CD4-positive, alpha-beta T cell treated with Interleukin-12 subunit alpha and Interleukin-12 subunit beta, for 1 hour (primary cell): ENCODE measurements around the gene PRXL2A.
"Not testable (repeated sequence)": the region's sequence is repeated elsewhere in the genome, so short reads cannot be mapped to it uniquely, and the experiment has no call there.

Experiments
- DNase-seq: peaks from one replicate; pipeline ENCODE4 v3.0.0-alpha.2; 2020

Gene PRXL2A, protein sequence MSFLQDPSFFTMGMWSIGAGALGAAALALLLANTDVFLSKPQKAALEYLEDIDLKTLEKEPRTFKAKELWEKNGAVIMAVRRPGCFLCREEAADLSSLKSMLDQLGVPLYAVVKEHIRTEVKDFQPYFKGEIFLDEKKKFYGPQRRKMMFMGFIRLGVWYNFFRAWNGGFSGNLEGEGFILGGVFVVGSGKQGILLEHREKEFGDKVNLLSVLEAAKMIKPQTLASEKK

DNA sequence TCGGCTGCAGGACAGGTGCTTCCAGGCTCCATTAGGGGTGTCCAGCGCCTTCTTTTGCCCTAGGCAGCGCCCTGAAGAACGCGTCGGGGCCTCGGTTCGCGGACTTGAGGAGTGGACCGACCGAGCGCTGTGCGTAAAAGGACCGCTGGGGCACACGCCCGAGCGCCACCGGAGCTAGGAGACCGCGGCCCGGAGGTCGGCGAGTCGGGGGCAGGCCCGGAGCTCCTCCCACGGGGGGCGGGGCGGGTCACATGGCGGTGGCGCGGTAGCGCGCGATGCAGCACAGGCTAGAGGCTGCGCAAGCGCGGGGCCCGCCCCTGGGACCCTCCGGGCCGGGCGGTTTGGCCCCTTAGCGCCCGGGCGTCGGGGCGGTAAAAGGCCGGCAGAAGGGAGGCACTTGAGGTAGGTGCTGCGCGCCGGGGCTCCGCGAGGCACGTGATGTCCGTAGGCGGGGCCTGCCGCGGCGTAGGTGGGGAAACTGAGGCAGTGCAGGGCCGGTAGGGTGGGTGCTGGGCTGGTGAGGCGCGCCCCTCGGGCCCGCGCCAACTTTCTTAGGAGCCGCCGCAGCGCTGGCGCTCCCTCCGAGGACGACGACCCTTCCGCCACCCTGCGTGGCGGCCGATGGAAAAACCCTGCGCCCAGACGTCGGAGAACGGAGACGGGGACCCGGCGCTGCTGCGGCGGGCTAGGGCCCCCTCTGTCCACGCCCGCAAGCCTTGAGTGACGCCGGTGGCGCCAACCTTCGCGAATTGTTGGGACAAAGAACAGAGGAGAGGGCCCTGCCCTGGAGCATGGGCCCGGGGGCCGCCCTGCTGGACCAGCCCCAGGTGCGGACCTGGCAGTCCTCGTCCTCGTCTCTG lies at the start of gene PRXL2A:
Gene PRXL2A, plus strand, starts transcription at position 310 of the 860 bp plus-strand sequence. CDS start 11,917 bp downstream, outside the sequence.
- DNase-seq, result peak; percentile 78

- not testable (repeated sequence) for DNase-seq
Measured at GRCh38 chr10:80358925-80359324, 49.4 kb upstream of the PRXL2A start.

DNA sequence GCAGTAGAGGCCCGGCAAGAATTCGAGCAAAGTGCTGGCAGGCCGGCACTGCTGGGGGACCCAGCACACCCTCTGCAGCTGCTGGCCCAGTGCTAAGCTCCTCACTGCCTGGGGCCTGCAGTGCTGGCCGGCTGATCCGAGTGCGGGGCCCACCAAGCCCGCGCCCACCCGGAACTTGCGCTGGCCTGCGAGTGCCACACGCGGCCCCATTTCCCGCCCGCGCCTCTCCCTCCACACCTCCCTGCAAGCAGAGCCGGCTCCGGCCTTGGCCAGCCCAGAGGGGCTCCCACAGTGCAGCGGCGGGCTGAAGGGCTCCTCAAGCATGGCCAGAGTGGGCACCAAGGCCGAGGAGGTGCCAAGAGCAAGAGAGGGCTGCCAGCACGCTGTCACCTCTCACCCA lies 48.7 kb upstream of the PRXL2A start:
- DNase-seq, result no peak

DNA sequence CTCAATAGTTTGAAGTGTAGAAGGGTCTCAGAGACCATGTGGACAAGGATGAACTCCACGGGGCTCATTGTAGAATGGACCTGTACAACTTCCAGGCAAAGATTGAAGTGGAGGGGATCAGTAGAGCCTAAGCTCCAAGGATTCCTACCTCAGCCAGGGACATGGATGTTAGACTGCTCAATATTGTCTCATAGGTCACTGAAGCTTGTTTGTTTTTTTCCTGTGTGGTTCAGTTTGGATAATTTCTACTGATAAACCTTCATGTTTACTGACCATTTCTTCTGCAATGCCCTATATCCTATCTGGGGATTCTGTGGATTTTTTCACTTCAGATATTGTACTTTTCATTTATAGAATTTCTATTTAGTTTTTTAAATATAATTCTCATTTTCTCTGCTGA lies 42.8 kb upstream of the PRXL2A start:
- DNase-seq, result no peak

- DNase-seq, result no peak
Measured at GRCh38 chr10:80371467-80371866, 36.9 kb upstream of the PRXL2A start.

- DNase-seq, result no peak
Measured at GRCh38 chr10:80372675-80373074, 35.7 kb upstream of the PRXL2A start.

- DNase-seq, result no peak
Measured at GRCh38 chr10:80373502-80373901, 34.8 kb upstream of the PRXL2A start.

DNA sequence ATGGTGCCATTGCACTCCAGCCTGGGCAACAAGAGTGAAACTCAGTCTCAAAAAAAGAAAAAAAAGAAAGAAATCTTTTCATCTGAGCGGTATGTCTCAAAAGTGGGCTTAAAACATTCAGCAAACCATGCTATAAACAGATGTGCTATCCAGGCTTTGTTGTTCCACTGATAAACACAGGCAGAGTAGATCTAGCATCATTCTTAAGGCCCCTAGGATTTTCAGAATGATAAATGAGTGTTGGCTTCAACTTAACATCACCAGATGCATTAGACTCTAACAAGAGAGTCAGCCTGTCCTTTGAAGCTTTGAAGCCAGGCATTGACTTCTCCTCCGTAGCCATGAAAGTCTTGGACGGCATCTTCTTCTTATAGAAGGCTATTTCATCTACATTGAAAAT lies 28.6 kb upstream of the PRXL2A start:
- no peak for DNase-seq

GRCh38 chr10:80380185-80380584 lies 28.2 kb upstream of the PRXL2A start:
- no peak for DNase-seq

- DNase-seq, result peak; percentile 63
Measured at GRCh38 chr10:80382989-80383388, 25.4 kb upstream of the PRXL2A start.

DNA sequence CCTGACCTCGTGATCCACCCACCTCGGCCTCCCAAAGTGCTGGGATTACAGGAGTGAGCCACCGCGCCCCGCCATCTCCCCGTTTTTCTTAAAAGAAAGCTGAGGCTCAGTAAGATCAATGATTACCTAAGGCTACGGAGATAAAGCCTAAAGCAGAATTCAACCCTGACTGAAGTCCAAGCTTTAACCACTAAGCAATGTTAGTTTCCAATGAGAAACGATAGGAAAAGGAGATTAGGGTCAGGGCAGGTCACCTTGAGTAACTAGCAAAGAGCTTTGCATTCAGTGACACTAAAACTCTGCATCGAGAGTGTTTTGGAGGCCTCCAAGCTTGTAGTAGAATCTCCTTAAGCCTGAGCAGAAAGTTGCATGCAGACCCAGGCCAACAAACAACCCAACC lies 17.6 kb upstream of the PRXL2A start:
- no peak for DNase-seq

- no peak for DNase-seq
Measured at GRCh38 chr10:80392250-80392649, 16.1 kb upstream of the PRXL2A start.

- no peak for DNase-seq
Measured at GRCh38 chr10:80394358-80394916, 13.9 kb upstream of the PRXL2A start.

GRCh38 chr10:80397014-80397413 lies 11.3 kb upstream of the PRXL2A start:
- DNase-seq, result no peak

- no peak for DNase-seq
Measured at GRCh38 chr10:80400136-80400804, 8.1 kb upstream of the PRXL2A start.

GRCh38 chr10:80405035-80405434 lies 3.3 kb upstream of the PRXL2A start:
- DNase-seq, result no peak

DNA sequence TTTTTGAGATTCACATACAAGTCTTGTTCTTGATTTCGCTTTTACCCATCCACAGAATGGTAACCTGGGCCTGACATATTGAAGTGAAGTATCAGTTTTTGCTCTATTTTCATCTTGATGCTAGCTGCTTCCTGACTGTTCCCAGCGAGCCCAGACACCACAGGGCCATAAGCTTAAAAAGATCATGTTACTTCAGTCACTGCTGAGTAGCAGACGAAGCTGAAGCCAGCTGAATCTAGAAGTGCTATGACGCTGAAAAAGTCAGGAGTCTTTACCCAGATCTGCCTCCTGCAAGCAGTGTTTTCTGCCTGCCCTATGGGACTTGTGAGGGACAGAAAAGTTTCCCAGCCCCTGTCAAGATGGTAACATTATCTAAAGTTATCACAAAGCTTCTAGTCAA lies 2.7 kb upstream of the PRXL2A start:
- DNase-seq, result no peak

DNA sequence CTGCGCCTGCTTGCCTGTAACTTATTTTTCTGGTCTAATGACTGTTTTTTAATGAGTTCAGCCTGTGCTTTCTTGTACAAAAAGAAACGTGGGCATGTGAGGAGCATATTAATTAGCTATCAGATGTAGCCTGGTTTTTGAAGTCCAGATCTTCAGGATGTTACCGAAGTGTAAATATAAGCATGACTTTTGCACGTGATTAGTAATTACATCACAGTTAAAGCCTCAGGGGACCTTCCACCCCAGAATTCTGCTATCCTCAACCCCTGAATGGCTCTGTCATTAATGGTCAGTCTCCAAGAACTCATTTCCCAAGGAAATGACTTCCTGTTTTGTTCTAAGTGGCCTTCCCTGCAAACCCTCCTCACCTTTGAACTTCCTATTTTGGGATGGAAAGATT lies 2.1 kb upstream of the PRXL2A start:
- no peak for DNase-seq

DNA sequence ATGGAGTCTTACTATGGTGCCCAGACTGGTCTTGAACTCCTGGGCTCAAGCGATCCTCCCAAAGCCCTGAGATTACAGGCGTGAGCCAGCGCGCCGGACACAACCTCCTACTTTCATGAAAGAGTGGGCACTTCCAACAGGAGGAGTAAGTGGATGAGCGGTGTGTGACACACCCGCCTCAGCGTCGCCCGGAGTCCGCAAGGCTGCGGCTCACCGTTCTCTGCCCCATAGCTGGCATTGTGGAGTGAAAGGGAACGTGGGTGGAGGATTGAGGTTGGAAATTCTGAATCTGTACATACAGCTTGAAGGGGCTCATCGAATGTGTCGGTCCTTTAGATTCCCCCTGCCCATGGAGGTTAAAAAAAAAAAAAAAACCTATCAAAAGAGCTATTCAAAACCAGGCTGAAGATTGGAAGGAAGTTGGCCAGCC lies 524 bp upstream of the PRXL2A start:
- DNase-seq, result no peak

DNA sequence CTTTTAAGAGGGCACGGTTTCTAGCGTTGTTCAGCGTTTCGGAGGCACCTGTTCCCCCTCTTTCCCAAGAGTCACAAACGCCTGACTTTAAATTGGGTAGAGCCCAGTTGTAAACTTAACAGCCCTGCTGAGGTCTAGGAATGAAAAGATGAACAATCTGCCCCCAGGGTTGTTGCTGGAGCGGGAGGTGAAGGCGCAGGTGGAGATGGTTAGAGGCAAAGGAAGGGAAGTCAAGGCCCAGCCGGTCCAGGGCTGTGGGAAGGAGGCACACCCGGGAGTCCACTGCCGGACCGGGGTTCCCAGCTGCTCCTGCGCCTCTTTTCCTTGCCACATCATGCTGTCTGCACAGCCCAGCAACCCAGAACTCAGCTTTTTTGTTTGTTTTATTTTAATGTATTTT lies 770 bp downstream of the PRXL2A start:
- DNase-seq, result no peak

- DNase-seq, result no peak
Measured at GRCh38 chr10:80410122-80410521, 1.8 kb downstream of the PRXL2A start.

DNA sequence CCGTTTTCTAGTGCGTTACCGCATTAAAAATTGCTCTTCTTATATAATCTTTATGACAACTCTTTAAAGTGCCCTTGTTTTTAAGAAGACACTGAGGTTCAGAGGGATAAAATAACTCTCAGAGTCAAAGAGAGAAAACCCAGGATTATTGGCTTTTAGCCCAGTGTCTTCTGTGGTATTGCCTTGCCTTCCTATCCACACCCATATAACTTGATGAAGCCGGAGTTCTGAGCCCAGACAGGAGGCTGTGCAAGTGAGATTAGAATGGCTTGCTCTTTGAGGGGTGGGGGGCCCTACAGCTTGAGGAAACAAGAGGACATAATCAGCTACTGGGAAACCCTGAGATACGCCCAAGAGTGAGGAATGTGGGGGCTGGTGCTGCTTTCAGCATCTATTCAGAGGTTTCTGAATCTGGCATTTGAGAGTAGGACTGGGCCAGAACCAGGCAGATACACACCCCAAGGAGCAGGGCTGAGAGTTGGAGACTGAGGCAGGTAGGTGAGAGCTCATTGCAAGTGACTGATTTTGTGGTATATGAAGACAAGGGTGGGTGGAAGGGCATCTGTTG lies 2.3 kb downstream of the PRXL2A start:
- DNase-seq, result no peak

DNA sequence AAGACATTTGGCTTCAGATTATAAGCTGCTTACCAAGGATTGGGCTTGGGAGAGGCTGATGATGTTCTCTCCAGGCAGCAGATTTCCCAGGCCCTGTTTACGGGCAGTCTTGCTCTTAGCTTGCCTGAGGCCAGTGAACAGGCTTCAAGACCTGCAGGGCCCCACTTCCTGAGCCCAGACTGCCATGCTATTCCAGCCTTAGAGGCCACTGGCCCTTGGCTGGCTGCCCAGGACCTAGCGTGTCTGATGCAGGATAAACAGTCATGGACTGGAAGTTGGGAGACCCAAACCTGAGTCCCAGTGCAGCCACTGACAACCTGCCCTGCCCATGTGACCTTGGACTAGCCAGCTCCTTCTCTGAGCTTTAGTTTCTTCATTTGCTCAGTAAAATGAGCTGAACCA lies 2.9 kb downstream of the PRXL2A start:
- no peak for DNase-seq
